GM19438 (cell line): ENCODE data around the gene TUBGCP3.

ENCODE experiments used
- ATAC-seq: cut with Tn5 transposase; IDR thresholded peaks from one replicate; pipeline ENCODE4 v1.9.1; 2021; ENCODE audit warnings: low read depth; ENCODE audit not compliant: unreplicated experiment

TUBGCP3 gene

DNA sequence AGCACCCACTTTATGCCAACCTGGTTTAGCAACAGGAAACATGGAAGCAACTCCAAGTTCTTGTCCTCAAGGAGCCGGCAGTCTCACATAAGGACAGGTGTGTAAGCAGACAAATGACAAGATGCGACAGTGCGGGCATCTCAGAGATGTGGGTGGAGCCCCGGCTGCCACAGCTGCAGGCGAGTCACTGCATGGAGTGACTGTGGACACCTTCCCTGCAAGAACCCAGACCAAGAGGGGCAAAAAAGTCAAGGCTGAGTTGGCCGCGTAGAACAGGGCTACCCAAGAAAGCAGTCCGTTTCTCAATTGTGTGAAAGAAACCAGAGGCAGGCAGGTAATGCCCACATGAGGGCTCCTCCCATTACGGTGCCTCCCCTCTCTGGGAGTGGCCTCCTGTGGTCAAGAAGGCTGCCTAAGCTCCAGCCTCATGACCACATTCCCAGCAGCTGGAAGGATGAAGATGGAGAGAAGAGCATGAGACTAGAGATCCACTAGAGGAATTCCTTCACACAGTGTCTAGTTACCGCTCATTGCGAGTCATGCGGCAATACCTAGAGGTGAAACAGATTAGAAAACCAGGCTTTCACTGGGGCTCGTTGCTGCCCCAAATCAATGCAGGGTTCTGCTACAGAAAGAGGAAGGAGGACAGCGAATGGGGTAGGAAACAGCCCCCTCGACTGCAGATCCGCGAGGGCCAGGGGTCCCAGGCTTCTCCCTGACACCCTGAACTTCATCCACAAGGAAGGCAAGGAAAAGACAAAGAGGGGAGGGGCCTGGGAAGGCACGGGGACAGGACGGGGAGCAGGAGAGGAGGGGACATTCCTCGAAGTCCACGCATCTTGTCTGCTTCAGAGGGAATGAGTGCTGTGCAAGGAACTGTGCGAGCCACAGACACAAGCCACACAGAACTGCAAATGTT lies 131.6 kb downstream of the TUBGCP3 start:
- no peak for ATAC-seq

DNA sequence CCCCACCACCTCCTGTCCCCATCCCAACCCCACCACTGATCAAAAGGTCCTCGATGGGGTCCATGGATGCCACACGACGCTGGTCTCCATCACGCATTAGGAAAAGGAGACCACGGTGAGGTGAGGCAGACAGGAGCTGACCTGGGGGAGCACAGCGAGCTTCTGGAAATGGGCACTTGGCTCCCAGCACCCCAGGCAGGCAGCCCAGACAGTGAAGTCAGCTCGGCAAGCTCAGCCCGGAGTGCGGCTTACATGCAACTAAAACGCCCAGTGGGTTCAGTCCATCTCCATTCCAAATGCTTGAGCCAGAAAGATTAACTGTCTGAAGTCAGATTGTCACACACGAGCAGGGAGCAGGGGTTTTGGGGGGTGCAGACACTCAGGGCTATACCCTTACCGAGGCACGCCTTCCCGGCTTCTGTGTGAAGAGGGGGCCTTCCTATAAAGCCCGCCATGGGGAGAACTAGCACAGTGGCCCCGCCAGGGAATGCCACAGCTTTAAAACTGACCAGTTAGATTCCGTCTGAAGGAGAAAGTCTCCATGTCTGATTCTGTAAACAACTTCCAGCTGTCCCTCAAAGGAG lies 132.4 kb downstream of the TUBGCP3 start:
- no peak for ATAC-seq

DNA sequence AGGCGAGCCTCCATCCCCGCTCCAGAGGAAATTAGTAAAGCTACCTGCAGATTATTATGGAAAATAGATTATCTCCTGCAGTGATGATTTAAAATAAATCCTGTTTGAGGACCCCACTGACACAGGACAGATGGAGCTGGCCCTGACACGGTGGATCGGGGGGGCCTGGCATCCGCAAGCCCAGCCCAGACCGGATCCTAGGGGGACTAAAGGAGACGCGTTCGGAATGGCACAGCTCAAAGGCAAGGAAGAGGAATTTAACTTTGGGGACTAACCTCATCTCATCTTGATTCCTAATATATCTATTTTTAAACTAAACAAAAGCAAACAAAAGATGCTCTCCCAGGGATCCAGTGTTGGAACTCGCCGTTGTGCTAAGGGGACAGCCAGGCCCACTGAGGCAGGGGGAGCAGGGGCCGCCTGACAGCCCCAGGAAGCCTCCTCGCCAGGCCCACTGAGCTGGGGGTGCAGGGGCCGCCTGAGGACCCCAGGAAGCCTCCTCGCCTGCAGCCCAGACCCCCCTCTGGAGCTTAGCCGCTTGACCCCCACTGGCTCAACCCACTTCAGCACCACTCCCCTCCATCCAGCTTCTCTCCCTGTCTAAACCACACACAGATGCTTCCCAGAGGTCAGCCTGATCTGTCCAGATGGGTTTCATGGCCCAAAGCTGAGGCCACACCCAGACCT lies 133.2 kb downstream of the TUBGCP3 start:
- no peak for ATAC-seq

DNA sequence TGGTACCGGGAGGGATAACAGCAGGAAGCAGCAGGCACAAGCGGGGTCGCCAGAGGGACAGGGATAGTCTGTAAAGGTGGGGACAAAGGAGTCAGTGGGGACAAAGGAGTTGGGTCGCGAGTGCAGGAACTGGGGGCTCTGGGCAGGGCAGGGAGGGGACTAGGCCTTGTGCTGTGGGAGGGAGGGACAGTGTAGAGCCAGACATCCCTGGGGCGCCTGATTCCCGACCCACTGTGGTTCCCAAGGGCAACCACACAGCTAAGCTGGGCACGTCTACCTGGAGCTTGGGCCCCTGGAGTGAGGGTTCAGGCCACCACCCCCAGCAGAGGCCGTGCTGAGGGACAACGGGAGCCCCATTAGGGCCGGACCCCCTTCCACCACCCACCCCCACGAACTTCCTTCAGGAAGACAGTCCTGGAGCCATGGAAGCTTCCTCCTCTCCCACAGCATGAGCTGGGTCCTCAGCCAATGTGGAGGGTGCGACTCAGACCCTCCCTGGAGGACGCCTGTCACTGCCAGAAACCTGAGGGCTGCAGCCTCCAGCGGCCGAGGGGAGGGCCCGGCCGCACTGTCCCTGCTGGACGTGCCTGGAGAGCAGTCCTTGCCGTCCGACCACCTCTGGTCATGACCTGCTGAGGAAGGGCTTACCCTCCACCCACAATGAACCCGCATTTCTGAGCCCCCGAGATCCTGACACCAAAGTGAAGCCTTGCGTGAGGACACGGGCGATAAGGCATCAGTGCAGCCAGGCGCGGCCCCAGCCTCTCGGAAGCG lies 133.9 kb downstream of the TUBGCP3 start:
- no peak for ATAC-seq

DNA sequence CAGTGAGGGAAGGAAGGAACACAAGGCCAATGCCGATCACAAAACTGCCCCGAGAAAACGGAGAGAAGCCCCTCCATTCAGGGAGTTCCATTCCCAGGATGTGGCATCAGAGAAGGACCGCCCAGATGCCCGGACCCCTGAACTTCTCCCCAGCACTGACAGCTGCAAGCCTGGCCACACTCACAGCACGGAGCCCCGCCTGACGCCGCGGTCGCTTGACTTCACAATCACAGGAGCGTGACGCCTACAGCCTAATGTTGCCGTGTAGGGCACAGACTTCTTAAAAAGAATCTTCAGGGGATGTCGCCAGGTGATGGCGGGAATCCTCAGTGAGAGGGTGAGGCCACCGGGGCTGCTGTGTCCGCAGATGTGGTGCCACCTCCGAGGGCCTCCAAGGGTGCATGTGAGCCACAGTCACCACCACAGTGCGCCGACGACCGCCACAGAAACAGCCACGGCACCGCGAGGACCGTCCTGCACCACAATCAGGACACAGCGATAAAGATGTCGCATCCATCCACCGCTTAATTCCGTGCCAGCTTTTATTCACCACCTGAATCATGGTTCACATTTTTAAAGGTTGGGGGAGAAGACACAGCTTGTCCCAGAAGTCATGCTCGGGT lies 134.6 kb downstream of the TUBGCP3 start:
- no peak for ATAC-seq

DNA sequence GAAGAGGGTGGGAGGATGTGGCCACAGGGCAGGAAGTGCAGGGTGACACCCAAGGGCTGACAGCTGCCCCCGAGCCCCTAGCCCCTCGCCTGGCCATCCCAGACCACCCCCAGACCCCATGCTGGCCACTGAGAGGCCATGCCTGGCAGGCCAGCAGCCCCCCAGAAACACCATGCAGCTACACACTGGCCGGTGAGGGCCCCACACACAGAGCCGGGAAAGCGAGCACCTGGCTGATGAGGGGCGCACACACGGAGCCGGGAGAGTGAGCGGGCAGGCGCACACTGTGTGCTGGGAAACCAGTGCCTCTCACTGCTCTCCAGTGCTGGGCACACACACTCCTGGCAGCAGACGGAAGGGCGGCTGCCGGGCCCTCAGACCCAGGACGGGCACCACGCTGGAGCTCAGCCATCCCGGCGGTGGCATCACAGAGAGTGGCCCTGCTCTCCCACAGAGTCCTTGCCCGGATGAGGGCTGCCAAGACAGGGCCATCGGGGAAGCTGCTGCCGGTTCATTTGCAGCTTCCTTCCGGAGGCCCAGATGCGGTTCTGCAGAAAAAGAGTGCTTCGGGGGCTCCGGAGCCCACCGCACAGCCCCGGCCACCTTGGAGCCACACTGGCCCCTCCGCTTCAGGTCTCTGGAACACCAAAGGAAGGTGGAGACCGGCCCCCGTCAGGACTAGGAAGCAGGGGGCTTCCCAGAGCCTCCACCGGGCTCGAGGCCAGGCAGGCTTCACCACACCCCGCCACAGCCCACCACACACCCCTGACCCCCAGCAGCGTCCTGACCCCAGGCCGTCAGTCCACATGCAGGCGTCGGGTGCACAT lies 135.4 kb downstream of the TUBGCP3 start:
- ATAC-seq = no peak

DNA sequence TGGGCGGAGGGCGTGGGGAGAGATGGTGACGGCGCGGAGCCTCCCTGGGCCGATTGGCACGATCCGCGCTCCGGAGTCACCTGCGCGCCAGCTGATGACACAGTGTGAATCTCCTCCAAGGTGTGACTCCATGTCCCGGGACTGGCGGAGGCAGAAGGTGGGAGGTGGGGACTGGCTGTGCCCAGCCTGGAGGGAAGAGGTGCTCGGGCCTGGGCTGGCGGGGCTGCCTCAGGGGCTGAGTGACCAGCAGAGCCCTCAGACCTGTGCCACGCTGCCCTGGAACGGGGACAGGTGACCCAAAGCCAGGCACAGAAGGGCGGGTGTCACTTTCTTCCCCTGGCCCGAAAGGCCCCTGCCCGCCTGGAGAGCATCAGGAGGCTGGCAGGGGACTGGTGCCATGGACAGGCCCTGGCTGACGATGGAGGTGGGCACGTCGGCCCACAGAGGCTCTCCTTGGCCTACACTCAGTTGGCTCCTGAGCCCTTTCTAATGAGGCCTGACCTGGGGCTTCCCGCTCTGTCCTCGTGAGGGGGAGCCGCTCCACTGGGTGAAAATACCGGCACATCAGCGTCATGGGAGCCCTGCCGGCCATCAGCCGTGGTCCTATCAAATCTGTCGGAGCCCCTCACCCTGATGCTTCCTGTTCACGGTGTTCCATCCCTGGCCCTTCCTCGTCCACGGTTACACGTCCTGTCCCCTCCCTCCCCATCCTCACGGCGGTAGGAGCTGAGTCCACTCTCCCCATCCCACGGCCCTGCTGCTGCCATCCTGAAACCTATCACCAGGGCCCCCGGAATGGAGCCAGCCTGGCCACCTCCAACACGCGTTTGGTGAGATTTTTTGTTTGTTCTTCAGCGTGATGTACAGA lies 136.2 kb downstream of the TUBGCP3 start:
- ATAC-seq = no peak

DNA sequence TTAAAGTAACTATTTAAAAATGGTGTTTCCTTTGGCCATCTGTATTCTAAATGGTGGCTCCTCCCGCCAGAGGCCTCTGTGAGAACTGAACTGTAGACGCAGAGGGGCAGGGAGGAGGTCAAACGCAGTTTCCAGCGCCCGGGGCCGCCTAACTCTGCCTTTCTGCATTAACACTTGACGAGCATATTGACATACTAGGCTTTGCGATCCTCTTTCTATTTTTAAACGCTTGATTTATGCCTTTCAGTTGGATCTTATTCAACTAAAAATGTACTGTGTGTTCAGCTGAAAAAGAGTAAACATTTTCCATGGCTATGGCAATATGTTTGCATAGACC lies 137.1 kb downstream of the TUBGCP3 start:
- ATAC-seq = no peak

DNA sequence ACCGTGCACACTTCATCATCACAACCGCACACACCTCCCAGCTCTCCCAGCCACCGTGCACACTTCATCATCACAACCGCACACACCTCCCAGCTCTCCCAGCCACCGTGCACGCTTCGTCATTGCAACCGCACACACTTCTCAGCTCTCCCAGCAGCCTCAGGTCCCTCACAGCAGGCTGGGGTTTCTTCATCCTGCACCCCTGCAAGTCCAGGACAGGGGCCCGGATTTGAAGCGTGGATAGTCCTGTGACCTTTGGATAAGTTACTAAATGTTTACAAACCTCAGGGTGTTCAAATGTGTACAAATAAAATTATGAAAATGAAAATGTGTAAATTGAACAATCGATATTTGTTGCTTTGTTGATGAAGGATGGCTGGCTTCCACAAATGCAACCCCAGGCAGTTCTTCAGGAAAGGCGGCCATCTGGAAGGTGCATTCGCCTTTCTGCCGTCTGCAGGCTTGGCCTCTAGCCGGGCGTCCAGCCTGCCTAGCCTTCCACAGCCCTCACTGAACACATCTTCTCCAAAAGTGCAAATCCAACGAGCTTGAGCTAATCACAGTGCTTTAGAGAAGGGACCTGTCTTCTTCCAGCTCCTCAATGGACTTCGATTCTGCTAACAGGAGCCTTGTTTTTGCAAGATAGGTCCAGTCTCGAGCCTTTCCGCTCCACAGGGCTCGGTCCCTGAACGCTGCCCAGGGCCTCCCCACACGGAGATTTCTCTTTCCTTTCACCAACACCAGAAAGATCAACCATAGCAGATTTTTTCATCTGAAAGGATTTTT lies 137.6 kb downstream of the TUBGCP3 start:
- no peak for ATAC-seq

DNA sequence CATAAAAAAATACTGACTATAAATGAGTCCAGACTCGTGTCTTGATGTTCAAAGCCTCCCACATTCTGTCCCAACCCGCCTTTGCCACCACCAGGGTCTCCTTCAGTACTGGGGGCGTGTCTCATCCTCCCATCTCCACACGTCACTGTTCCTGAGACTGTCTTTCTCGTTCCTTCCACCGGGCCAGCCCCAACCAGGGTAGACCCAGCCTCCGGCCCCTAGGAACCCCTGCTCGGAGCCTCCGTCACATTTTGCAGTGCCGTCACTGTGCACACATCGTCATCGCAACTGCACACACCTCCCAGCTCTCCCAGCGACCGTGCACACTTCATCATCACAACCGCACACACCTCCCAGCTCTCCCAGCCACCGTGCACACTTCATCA lies 138.4 kb downstream of the TUBGCP3 start:
- no peak for ATAC-seq

DNA sequence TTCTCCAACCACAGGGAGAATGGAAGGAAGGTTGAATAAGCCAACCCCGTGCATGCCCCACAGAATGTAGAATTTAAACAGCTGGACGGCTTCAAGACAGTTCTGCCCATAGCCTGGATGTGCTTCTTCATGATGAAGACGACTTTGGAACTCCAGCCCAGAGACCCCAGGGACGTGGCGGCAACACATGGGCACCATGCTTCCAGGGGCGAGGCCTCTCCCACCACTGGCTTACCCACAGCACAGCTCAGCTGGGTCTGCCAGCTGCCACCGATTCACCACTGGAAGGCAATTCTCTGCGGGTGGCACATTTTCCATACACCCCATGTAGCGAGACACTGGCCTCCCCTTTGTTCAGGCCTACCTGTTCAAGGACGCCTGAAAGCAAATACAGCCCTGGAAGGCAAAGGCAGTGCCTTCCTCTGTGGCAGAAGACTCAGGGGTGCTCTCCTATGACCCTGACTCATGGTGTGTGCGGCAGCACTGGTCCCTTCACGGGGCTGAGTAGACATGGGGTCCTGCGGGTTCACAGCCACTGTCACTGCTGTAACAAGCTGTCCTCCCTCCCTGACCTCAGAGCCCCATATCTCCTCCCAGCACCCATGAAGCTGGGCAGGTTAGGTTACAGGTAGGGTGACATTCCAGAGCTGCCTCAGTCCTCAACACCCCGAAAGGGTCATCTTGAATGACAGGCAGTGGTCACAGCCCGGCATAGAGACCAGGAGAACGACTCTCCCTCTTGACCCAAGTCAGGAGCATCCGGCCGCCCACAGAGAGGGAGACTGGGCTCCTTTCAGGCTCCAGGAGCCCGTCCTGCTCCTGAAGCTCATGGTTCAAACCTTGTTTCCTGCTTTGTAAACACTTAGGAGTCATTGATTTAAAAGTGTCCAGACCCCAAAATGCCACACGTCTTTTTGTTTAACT lies 139.1 kb downstream of the TUBGCP3 start:
- no peak for ATAC-seq

DNA sequence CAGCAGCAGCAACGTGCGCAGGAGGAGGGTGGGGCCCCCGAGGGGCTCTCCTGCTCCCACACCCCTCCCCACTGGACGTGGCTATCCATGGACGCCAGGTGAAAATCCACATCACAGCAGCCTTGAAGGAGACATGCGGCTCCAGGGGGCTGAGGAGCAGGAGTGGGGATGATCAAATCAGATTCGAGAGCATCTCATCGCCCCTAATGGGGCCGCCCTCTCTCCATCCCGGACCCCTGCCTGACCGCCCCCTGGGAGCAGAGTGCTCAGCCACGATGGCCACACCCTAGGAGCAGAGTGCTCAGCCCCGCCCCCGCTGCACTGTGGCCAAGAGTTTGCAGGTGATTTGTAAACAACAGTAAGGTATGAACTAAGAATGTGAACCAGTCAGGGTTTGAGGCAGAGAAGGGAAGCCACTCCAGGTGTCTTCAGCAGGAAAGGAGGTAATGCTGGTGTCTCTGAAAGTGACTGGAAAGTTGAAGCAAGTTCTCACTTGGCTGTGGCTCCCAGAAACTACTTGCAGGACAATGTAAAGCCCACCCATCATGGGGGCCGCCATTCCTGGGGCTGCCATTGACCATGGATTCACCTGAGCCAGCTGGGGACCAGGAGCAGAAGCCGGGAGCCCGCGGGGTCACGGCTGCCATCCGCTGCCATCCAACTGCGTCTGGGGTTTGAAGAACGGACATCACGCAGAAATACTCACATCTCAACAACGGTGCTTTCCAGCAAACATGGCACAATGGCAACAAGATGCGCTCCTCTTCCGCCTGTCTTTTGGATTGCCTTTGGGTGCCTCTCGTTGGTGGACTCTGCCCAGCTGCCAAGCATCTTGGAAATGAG lies 140.0 kb downstream of the TUBGCP3 start:
- ATAC-seq = no peak

DNA sequence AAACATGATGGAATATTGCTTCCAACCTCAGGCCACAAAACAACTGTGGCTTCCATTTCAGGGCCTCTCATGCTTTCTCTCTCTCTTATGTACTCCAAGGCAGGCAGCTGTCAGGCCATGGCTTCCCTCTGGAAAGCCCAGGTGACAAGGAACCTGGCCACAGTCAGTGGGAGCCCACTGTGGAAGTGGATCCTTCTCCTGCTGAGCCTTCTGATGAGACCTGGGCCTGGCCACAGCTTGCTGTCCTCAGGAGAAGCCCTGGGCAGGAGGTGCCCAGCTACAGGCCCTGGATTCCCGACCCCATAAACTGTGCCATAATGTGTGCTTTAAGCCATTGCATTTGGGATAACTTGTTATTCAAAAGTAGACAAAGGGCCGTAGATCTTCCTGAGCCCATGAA lies 140.6 kb downstream of the TUBGCP3 start:
- ATAC-seq = no peak

DNA sequence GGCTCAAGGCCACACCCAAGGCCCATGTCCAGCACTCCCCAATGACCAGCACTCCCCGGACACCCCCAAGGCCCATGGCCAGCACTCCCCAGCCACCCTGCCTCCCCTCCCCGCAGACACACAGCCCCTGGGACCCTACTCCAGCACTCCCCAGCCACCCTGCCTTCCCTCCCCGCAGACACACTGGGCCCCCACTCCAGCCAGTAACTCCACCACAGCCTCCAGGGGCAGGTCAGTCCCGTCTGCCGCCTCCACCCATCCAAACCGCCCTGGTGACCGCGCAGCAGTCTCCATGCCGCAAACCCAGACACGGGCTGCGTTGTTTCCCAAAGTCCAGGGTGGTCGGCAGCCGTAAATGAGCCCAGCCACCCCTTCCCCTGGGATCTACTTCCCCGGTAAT lies 141.1 kb downstream of the TUBGCP3 start:
- no peak for ATAC-seq

DNA sequence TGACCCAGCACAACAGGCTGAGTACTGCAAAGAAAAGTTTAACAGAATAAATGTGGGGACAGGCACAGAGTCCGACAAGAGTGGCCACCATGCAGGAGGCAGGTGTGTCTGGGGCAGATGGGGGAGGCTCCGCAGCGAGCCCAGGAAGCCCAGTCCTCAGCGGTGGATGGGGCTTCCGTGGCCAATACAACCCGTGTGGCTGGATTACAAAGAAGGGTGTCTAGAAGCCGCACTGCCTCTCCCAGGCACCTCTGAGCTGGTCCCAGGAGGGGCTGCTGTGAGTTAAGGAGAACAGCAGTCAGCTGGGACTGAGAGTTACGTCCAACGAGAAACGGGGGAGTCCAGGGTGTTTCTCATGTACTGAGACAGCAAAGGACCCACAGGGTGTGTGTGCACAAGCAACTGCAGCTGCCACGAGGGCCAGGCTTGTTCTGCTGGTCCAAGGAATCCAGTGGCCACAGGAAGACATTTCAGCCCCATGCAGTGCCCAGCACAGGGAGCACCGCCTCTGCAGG lies 141.5 kb downstream of the TUBGCP3 start:
- no peak for ATAC-seq
